C4-2B (cell line): ENCODE measurements around the gene CDK17.

Experiments
- H3K27ac ChIP-seq: fragments of 450-650 bp; 2 replicates; pipeline ENCODE4 v1.5.1; 2017
- ZFX ChIP-seq: fragments of 450-650 bp; IDR thresholded peaks from 2 replicates; pipeline ENCODE4 v1.6.1; 2017
- TF ChIP-seq, protein P1 (sequence below): fragments of 450-650 bp; conservative IDR thresholded peaks from 2 replicates; pipeline ENCODE4 v1.5.1; 2017; ENCODE audit warnings: mild to moderate bottlenecking

The CDK17 gene

GRCh38 chr12:96249196-96250118 is 150.8 kb downstream of the CDK17 start:
- H3K27ac ChIP-seq = no peak overlapping the region
- TF ChIP-seq, protein P1, sequence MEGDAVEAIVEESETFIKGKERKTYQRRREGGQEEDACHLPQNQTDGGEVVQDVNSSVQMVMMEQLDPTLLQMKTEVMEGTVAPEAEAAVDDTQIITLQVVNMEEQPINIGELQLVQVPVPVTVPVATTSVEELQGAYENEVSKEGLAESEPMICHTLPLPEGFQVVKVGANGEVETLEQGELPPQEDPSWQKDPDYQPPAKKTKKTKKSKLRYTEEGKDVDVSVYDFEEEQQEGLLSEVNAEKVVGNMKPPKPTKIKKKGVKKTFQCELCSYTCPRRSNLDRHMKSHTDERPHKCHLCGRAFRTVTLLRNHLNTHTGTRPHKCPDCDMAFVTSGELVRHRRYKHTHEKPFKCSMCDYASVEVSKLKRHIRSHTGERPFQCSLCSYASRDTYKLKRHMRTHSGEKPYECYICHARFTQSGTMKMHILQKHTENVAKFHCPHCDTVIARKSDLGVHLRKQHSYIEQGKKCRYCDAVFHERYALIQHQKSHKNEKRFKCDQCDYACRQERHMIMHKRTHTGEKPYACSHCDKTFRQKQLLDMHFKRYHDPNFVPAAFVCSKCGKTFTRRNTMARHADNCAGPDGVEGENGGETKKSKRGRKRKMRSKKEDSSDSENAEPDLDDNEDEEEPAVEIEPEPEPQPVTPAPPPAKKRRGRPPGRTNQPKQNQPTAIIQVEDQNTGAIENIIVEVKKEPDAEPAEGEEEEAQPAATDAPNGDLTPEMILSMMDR = no peak
- no peak for TF ChIP-seq ZFX

- no peak overlapping the region for H3K27ac ChIP-seq
Observed at GRCh38 chr12:96248136-96248931, 151.9 kb downstream of the CDK17 start.

GRCh38 chr12:96247563-96247962 is 152.7 kb downstream of the CDK17 start:
- no peak overlapping the region for H3K27ac ChIP-seq
- TF ChIP-seq, protein P1 = no peak
- no peak for TF ChIP-seq ZFX

More at GRCh38 chr12:96248136-96248931, 151.9 kb downstream of the CDK17 start:
- no peak for TF ChIP-seq ZFX
- TF ChIP-seq, protein P1 = no peak

GRCh38 chr12:96246926-96247505 is 153.2 kb downstream of the CDK17 start:
- no peak overlapping the region for H3K27ac ChIP-seq
- TF ChIP-seq, protein P1 = no peak
- TF ChIP-seq ZFX = no peak

DNA sequence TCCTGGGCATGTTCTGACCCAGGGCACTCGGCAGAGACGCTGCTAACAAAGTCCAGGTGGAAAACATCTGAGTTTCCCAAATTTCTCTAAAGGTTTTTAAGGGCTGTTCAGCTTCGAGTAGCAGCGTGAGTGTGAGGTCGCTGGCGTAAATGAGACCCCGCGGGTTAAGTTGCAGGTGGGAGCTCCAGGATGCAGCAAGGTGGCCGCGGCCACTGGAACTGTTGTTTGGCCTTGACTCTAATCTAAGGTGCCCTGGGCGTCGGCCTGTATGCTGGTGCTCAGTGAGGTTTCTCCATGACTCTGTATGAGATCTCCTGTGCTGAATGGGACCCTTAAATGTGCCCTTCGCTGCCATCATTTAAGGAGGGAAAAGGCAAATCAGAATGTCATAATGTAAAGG is 155.4 kb downstream of the CDK17 start:
- H3K27ac ChIP-seq = no peak overlapping the region
- TF ChIP-seq ZFX = no peak
- TF ChIP-seq, protein P1 = no peak

DNA sequence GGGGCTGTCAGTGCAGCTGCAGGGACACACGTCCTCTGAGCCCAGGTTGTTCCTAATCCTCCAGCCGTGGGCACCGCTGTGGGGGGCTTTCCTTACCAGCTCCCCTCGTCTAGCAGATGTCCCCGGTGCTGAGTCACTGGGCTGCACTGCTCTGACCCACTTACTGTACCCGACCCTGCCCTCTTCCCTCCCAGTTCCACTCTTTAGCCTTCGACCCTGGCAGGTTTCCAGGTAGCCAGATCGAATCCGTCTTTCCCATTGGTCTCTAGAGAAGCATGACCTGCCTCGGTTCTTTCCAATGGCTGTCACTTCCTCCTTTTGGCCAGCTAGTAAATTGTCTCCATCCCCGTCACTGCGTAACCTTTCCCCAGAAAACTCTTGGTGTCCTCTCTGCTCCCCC is 157.6 kb downstream of the CDK17 start:
- TF ChIP-seq ZFX = no peak
- TF ChIP-seq, protein P1 = no peak
- no peak overlapping the region for H3K27ac ChIP-seq

- H3K27ac ChIP-seq = no peak overlapping the region
- TF ChIP-seq, protein P1 = no peak
- TF ChIP-seq ZFX = no peak
Observed at GRCh38 chr12:96241846-96242256, 158.4 kb downstream of the CDK17 start.
